HG03039 (cell line): Measurements from ENCODE around the gene CPPED1.

Experiments
- ATAC-seq: cut with Tn5 transposase; IDR thresholded peaks from one replicate; pipeline ENCODE4 v1.9.1; 2021; ENCODE audit warnings: mild to moderate bottlenecking, moderate library complexity; ENCODE audit not compliant: unreplicated experiment

Gene CPPED1

DNA sequence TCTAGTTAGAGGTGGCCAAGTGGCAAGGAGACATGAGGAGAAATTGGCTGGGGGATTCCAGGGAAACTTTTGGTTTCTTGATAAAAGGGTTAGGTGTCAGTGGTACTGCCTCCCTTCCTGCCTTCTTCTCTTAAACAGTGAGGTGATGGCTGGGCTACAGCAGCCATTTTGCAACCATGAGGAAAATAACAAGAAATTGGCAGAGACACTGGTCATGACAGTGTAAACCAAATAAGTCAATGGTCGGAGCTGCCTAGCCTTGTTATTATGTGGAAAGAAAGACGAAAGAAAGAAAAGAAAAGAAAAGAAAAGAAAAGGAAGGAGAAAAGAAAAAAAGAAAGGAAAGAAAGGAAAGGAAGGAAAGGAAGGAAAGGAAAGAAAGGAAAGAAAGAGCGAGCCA, 63.9 kb downstream of the CPPED1 start:
- ATAC-seq = no peak

GRCh38 chr16:12737563-12737962, 66.1 kb downstream of the CPPED1 start:
- ATAC-seq = no peak

- no peak for ATAC-seq
Measured at GRCh38 chr16:12735805-12736204, 67.9 kb downstream of the CPPED1 start.

DNA sequence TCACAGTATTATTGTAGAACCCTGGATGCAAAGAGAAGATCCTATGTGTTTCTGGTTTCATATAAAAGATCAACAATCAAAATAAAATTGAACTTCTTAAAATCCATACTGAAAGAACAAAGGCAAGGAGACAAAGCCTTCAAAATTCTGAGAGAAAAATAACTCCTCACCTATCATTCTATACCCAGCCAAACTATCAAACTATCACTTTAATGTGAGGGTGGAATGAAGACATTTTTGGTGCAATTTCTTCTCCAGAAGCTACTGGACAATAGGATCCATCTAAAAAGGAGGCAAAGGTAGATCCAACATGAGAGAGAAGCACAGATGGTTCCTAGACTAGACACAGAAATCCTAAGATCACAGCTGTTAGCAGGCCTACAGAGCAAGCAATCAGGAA, 71.1 kb downstream of the CPPED1 start:
- no peak for ATAC-seq

GRCh38 chr16:12729448-12729847, 74.2 kb downstream of the CPPED1 start:
- ATAC-seq = no peak

DNA sequence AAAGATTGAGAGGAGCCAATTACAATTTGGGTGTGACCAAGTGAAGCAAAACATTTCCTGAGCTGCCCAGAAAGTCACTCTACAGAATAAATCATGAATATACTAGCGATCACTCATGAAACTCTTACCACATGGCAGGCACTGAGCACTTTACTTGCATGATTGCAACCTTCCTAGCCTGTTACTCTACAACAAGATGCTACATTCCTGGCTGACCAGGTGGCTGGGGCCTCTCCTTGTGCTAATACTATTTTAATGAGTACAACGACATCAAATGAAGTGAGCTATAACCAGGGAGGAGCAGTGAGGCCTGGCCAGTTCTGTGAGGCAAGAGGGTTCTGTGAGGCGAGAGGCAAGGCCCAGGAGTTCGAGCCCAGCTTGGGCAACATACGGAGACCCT, 75.2 kb downstream of the CPPED1 start:
- no peak for ATAC-seq

DNA sequence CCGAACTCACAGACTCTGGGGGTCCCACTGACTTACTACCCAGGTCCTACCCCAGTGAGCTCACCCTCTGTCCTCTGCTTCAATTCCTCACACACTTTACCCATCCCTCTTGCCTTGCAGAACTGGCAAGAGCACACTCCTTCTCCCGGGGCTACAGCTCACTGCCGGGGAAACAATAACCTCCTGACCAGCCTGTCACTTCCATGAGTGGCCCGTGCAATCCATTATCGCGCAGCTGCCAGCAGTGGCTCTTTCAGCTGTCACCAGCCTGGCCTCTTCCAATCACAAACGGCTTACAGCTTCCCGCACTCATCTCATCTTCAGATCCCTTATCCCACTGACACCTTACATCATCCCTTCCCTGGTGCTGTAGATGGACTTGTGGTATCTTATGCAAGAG, 79.5 kb downstream of the CPPED1 start:
- ATAC-seq = no peak

GRCh38 chr16:12723681-12724080, 80.0 kb downstream of the CPPED1 start:
- ATAC-seq = no peak

DNA sequence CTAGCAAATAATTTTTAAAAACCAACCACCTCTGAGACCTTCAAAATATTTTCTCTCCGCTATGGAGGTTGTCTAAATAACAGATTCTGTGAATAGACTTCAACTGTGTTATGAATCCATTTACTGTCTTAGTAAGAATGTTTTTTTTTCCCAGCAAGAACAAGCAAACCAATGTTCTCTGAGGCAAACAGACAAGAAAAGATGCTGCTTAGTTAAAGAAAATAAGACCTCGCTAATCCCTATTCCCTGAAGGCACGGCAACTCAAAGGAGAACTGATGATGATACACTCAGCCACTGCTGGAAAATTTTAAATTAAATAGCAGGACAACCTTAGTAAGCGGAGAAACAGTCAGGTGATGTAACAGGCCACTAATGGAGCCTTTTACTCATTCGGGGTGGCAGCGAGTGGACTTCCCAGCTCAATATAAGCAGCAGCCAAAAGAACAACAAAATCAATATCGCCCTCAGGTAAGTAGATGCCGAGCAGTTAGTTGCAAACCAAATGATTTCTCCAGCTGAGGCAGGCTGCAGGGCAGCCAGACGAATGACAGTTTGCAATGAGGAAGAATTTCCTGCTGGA, 81.8 kb downstream of the CPPED1 start:
- ATAC-seq = no peak

- ATAC-seq = no peak
Measured at GRCh38 chr16:12719972-12720371, 83.7 kb downstream of the CPPED1 start.

GRCh38 chr16:12716658-12717057, 87.0 kb downstream of the CPPED1 start:
- no peak for ATAC-seq

DNA sequence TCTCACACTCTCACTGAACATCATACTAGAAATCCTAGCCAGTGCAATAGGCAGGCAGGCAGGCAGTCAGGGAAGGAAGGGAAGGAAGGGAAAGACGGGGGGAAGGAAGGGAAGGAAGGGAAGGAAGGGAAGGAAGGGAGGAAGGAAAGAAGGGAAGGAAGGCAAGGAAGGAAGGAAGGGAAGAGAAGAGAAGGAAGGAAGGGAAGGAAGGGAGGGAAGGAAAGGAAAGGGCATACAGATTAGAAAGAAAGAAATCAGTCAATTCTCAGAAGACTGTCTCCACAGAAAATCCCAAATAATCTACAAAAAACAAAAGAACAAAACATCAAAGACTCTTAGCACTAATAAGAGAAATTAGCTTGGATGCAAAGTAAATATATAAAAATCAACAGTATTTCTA, 93.9 kb downstream of the CPPED1 start:
- ATAC-seq = no peak

DNA sequence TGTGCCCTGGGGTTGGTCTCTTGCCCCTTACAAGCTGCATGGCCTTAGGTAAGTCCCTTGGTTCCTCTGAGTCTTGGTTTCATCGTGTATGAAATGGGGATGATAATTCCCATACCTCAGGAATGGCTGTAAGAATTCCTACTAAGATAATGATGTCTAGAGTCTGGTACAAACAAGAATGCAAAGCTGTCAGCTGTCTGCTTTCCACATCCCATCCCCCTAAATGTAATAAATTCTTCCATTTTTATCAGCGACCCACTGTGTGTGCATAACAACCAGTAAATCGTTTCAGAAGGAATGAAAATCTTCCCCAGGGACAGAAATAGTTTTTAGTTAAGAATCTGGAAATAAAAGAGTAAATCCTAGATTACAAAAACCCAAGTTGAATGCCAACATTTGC, 95.4 kb downstream of the CPPED1 start:
- ATAC-seq = no peak

GRCh38 chr16:12706628-12707027, 97.1 kb downstream of the CPPED1 start:
- ATAC-seq = no peak

DNA sequence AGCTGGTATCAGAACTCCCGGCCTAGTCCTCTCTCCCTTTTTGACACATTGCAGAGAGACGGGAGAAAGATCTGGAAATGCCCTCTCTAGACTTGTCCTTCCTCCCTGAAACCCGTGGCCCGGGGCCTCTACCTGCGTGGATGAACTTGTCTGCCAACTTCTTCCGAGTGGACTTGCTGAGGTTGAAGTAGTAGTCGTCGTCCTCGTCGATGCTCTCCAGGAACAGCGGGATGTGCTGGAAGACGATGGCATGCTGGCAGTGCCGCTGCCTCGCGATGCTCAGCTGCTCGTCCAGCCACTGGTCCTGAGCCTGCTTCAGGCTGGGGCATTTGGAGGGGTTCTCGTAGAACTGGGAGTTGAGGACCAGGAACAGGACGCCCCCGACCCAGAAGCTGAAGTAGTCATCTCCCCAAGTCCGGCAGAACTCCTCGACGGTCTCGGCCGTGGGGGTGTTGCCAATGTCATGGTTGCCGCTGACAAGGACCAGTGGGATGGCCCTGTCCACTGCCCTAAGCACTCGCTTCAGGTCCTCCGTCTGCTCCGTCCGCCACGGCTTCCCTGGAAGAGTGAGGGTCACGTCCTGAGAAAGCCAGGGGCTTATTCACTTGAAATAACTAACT, 99.1 kb downstream of the CPPED1 start:
- no peak for ATAC-seq

DNA sequence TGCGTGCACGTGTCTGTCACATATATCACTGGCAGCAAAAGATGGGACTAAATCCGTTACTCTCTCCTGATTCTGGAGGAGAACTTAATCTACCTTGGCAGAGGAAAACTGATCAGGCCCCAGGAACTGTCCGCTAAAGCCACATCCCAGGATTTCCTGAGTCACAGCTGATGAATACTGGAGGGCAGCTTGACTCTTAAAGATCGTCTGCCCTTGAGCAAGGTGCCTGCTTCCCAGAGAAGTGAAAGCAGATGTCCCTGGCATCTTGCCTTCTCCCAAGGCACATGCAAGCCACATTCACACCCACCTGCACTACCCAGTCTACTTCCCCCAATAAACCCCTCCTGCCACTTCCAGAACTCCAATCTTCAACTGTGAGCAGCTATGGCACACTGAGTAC, 99.8 kb downstream of the CPPED1 start:
- ATAC-seq = no peak

DNA sequence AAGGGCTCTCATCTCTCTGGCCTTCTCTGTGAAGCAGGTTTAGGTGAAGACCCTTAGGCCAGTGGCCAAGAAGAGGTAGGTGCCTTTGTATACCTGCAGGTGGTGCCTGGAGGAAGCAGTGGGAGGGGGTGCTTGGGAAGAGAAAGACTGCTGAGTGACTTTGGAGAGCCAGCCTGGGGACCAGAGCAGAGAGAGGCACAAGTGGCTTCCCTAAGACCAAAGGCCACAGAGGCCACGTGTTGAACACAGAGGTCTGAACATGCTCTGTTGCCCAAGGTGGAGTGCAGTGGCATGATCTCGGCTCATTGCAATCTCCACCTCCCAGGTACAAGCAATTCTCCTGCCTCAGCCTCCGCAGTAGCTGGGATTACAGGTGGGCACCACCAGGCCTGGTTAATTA, 103.5 kb downstream of the CPPED1 start:
- no peak for ATAC-seq

DNA sequence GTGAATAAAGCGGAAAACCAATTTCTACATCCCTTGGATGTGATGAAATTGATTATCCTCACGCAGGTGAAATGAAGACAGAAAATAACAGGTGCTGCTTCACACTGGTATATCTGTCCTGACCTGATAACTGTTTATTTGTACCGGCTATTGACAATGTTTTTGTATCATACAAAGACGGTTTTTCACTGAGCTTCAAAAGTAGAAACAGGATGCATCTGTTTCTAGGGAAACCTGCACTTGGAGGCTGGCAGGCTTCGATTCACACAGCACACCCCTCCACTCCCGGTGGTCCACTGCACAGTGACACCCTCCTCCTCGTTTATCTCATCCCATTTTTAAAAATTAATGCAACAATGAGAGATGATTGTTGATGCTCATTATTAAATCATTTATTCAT, 104.5 kb downstream of the CPPED1 start:
- no peak for ATAC-seq

- no peak for ATAC-seq
Measured at GRCh38 chr16:12697437-12697836, 106.2 kb downstream of the CPPED1 start.

DNA sequence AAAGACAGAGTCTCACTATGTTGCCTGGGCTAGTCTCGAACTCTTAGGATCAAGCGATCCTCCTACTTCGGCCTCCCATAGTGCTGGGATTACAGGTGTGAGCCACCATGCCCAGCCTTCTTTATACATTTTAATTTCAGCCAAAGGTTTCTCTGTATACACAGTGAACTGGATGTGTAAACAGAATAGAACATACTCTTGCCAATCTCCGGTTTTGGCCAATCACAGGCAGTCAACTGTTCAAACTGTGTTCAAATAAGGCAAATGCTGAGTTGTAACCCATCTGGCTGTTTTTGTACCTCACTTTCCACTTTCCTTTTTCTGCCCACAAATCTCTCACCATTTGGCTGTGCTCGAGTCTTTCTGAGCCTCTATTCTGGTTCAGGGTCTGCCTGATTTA, 108.2 kb downstream of the CPPED1 start:
- no peak for ATAC-seq

DNA sequence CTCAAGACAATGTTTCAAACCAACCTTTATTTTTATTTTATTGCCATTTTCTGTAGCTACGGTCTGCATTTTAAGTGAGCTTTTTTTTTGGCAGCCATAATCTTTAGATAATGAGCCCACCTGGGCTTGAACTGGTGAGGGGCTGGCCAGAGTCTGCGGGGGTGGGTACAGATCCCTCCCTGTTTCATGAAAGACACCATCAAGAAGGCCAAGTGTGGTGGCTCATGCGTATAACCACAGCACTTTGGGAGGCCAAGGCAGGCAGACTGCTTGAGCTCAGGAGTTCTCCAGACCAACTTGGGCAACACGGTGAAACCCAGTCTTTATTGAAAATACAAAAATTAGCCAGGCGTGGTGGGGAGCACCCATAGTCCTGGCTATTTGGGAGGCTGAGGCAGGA, 113.7 kb downstream of the CPPED1 start:
- no peak for ATAC-seq

- ATAC-seq = no peak
Measured at GRCh38 chr16:12688951-12689850, 114.5 kb downstream of the CPPED1 start.
